Ascending aorta (tissue), 2 donors: ENCODE results near the gene CCDC196. TPM values are rescaled to one million over a fixed set of nuclear protein-coding genes. Genes with fewer than 3 reads are reported as not detected.
"Not testable (repeated sequence)": the region's sequence is repeated elsewhere in the genome, so short reads cannot be mapped to it uniquely, and the experiment has no call there.

ENCODE experiments used
- DNase-seq, 2 donors: peaks; one replicate each; pipeline ENCODE4 v3.0.0-alpha.2; 2019; ENCODE audit warnings: low spot score in 2 of 2
- H3K27ac ChIP-seq, 2 donors: fragments of 200-600 bp; sonication (generic); one replicate each; pipeline ENCODE4 v1.5.1; 2016 to 2017; ENCODE audit warnings: mild to moderate bottlenecking in 1 of 2
- H3K27me3 ChIP-seq: fragments of 200-600 bp; sonication (generic); one replicate; pipeline ENCODE4 v1.5.1; 2017
- H3K36me3 ChIP-seq, 2 donors: fragments of 200-600 bp; sonication (generic); one replicate each; pipeline ENCODE4 v1.5.1; 2016
- H3K4me1 ChIP-seq, 2 donors: fragments of 200-600 bp; sonication (generic); one replicate each; pipeline ENCODE4 v1.5.1; 2016 to 2017; ENCODE audit warnings: mild to moderate bottlenecking in 1 of 2
- H3K4me3 ChIP-seq, 2 donors: fragments of 200-600 bp; sonication (generic); one replicate each; pipeline ENCODE4 v1.5.1; 2016 to 2017; ENCODE audit warnings: mild to moderate bottlenecking in 1 of 2
- H3K9me3 ChIP-seq, 2 donors: fragments of 200-600 bp; sonication (generic); one replicate each; pipeline ENCODE4 v1.5.1; 2016
- intact Hi-C: fragments of 100-400 bp; cut with DNase I; formaldehyde crosslinking; loops from one replicate; pipeline ENCODE4 v1.15.1; 2023
- total RNA-seq: library from RNA; depleted of rRNA; stranded (reverse); fragments of >200 nt; gene quantifications from one replicate; pipeline ENCODE4 v1.1.0, GENCODE V29; 2016
- TF ChIP-seq, protein P1 (sequence below), 3 experiments: fragments of 200-600 bp in 2 of 3; fragments of 450-650 bp in 1 of 3; sonication (generic) in 2 of 3; IDR thresholded peaks; one replicate each; pipeline ENCODE4 v1.5.1; 2016 to 2019; ENCODE audit warnings: antibody characterized with exemption in 3 of 3, mild to moderate bottlenecking in 1 of 3, moderate library complexity in 1 of 3

CCDC196 gene
- total RNA-seq, 1 donor from 2014 or later = not detected

DNA sequence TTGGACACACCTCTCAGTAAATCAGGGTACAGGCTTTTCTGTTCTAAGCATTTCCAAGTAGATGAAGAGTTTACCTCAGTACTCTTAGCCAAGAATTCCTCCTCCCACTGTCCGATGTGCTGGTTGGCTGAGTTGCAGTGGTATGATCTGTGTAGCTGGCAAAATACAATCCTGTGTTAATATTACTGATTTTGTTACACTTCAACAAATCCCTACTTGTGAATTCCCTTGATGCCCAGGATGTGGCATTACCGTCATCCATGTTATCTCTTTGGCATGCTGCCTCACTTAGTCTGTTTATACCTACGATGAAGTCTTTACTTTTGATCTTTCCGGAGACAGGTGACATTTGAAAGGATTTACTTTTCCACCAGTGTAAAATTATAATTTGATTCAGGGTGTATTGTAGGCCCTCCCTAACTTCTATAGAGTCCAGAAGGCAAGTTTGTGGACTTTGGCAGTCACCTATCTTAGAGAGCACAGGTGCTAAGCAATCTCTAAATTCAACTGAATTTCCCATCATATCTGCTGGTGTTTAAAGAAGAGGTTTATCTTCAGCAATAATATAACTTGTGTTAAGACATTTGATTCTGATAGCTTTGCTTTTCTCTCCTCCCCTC, 10.1 kb downstream of the CCDC196 start:
- Histone ChIP-seq H3K36me3 (no peaks in the 10 kb centered on the region), H3K27ac (no peak overlapping the region), H3K27me3 (no peaks in the 10 kb centered on the region), H3K4me1 (peaks cover 0 to 5% of the 10 kb centered on the region in 2 donors), H3K4me3 (no peak overlapping the region), H3K9me3 (no peaks in the 10 kb centered on the region)
- no peak for DNase-seq
- TF ChIP-seq, protein P1, sequence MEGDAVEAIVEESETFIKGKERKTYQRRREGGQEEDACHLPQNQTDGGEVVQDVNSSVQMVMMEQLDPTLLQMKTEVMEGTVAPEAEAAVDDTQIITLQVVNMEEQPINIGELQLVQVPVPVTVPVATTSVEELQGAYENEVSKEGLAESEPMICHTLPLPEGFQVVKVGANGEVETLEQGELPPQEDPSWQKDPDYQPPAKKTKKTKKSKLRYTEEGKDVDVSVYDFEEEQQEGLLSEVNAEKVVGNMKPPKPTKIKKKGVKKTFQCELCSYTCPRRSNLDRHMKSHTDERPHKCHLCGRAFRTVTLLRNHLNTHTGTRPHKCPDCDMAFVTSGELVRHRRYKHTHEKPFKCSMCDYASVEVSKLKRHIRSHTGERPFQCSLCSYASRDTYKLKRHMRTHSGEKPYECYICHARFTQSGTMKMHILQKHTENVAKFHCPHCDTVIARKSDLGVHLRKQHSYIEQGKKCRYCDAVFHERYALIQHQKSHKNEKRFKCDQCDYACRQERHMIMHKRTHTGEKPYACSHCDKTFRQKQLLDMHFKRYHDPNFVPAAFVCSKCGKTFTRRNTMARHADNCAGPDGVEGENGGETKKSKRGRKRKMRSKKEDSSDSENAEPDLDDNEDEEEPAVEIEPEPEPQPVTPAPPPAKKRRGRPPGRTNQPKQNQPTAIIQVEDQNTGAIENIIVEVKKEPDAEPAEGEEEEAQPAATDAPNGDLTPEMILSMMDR (IDR thresholded peaks at IDR 0.05) = no peak
- intact Hi-C loops = no loop called here

DNA sequence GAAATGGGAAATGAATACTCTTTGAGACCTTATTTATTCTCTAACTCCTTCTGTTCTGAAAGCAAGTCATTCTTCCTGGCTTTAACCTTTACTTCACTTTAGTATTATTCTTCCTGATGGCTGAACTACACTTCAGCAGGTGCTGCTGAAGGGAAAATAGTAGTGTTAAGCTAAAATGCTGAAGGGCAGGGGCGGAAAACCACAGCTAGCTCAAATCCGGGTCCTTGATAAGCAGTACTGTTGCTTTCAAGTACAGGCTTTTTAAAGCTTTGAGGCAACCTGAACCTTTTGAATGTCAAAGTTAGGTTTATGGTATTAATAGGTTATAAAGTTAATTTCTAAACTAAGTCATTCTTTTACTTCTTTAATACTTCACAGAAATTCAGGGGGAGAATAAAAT, 10.7 kb downstream of the CCDC196 start:
- intact Hi-C loops = no loop called here
- Histone ChIP-seq H3K36me3 (no peaks in the 10 kb centered on the region), H3K4me1 (peaks cover 0 to 5% of the 10 kb centered on the region in 2 donors), H3K27me3 (no peaks in the 10 kb centered on the region), H3K4me3 (no peak overlapping the region), H3K9me3 (no peaks in the 10 kb centered on the region), H3K27ac (no peak overlapping the region)
- DNase-seq = no peak
- TF ChIP-seq, protein P1 (IDR thresholded peaks at IDR 0.05) = no peak

DNA sequence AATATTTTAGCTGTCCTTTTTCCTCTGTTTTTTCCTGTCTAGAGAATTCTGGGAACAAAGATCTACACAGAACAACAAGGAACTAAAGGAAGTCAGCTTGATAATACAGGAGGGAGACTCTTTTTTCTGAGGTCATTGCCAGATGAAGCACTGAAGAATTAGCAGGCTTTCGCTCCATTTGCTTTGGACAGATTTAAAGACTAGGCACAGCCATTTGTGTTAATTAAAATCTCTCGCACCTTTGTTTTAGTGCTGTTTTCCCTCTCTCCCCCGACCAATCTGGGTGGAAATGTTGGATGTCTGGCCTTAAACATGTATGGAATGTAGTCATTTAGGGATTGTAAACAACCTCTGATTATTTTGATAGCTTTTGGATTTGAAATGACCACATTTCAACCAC, 12.1 kb downstream of the CCDC196 start:
- no peaks in the 10 kb centered on the region for H3K36me3 ChIP-seq
- H3K4me1 ChIP-seq = peaks cover 0 to 5% of the 10 kb centered on the region in 2 donors
- TF ChIP-seq, protein P1 (IDR thresholded peaks at IDR 0.05) = no peak
- intact Hi-C loops = no loop called here
- H3K9me3 ChIP-seq = no peaks in the 10 kb centered on the region
- DNase-seq = no peak
- no peaks in the 10 kb centered on the region for H3K27me3 ChIP-seq
- H3K27ac ChIP-seq = no peak overlapping the region
- no peak overlapping the region for H3K4me3 ChIP-seq

DNA sequence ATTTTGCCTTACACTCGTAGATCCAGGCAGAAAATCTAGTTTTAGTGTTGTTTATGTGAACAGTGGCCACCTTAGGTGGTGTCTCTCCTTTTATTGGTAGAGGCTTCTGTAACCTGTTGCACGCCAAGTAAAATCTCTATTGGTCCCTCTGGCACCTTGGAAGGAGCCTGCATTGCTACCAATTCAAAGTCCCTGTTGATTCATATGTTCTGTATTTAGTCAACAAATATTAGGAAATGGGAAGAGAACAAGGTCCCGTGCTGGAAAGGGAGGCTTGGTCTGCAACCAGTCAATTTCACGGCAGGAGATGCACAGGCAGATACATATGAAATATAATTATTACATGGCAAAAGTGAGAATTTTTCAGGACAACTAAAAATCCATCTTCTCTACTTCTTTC, 15.4 kb downstream of the CCDC196 start:
- Histone ChIP-seq H3K9me3 (no peaks in the 10 kb centered on the region), H3K27ac (no peak overlapping the region), H3K36me3 (no peaks in the 10 kb centered on the region), H3K4me1 (no peaks in the 10 kb centered on the region), H3K4me3 (no peak overlapping the region), H3K27me3 (no peaks in the 10 kb centered on the region)
- intact Hi-C loops = no loop called here
- TF ChIP-seq, protein P1 (IDR thresholded peaks at IDR 0.05) = no peak
- no peak for DNase-seq

DNA sequence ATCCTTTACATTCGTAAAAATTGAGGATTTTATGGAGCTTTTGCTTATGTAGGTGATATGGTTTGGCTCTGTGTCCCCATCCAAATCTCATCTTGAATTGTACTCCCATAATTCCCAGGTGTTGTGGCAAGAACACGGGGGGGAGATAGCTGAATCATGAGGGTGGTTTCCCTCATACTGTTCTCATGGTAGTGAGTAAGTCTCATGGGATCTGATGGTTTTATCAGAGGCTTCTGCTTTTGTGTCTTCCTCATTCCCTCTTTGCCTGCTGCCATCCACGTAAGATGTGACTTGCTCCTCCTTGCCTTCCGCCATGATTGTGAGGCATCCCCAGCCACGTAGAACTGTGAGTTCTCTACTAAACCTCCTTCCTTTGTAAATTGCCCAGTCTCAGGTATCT, 16.7 kb downstream of the CCDC196 start:
- H3K4me3 ChIP-seq, H3K27ac ChIP-seq, H3K27me3 ChIP-seq, H3K9me3 ChIP-seq, H3K36me3 ChIP-seq, intact Hi-C loops, DNase-seq, H3K4me1 ChIP-seq: not testable (repeated sequence)

DNA sequence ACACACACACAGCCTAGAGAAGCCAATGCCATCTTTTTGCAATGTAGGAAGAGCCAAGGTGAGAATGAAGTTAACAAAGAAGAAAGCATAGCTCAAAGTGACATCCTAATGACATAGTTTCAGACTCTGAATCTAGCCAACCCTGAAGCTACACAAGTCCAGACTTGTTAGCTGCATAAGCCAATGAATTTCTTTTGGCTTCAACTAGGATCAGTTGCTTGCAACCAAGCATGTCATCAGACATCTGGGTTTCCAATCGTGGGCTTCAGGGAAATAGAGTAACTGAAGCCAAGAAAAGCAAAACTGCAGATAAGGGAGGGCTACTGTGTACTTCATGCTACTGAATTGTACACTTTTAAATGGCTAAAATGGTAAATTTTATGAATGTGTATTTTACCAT, 17.4 kb downstream of the CCDC196 start:
- H3K4me1 ChIP-seq = peaks cover 0 to 2% of the 10 kb centered on the region in 2 donors
- no peak overlapping the region for H3K27ac ChIP-seq
- H3K9me3 ChIP-seq = no peaks in the 10 kb centered on the region
- H3K27me3 ChIP-seq = no peaks in the 10 kb centered on the region
- no peak for DNase-seq
- no peak overlapping the region for H3K4me3 ChIP-seq
- TF ChIP-seq, protein P1 (IDR thresholded peaks at IDR 0.05) = no peak
- intact Hi-C loops = no loop called here
- no peaks in the 10 kb centered on the region for H3K36me3 ChIP-seq
